RPMI7951 (cell line): Measurements from ENCODE around the gene C1orf35. TPM values are rescaled to one million over a fixed set of nuclear protein-coding genes. Genes with fewer than 3 reads are reported as not detected.

Source experiments
- DNase-seq: peaks from one replicate; pipeline ENCODE4 v3.0.0-alpha.2; 2012; ENCODE audit warnings: low read depth
- total RNA-seq: library from RNA; depleted of rRNA; stranded (reverse); fragments of >200 nt; shearing (Covaris generic); gene quantifications from 2 replicates; pipeline ENCODE4 v1.2.3, GENCODE V29; 2014; rRNA removed

C1orf35 gene
- total RNA-seq, 1 experiment from 2014 or later, result 7.8 TPM

- no peak for DNase-seq
These were observed 39.6 kb downstream of the C1orf35 start for GRCh38 chr1:228063251-228064191.

- no peak for DNase-seq
These were observed 40.3 kb downstream of the C1orf35 start for GRCh38 chr1:228062812-228063211.

GRCh38 chr1:228062085-228062791, 40.9 kb downstream of the C1orf35 start:
- DNase-seq, result no peak

GRCh38 chr1:228061411-228062084, 41.6 kb downstream of the C1orf35 start:
- no peak for DNase-seq

- DNase-seq, result no peak
These were observed 42.5 kb downstream of the C1orf35 start for GRCh38 chr1:228060458-228061190.

GRCh38 chr1:228059634-228060457, 43.3 kb downstream of the C1orf35 start:
- DNase-seq, result peak; percentile 46

GRCh38 chr1:228058949-228059633, 44.0 kb downstream of the C1orf35 start:
- no peak for DNase-seq

GRCh38 chr1:228058172-228058948, 44.8 kb downstream of the C1orf35 start:
- DNase-seq, result no peak

Other genes with a start within 250 kb of the C1orf35 start
- 9.5 and 14.0 TPM in 2 replicates for gene WNT9A, start 155.4 kb downstream of the C1orf35 start, total RNA-seq
- not detected in 2 replicates for gene WNT3A, start 96.3 kb downstream of the C1orf35 start, total RNA-seq
- gene ARF1, start 20.6 kb downstream of the C1orf35 start, total RNA-seq, result 163 and 218 TPM in 2 replicates
- 63.2 and 83.0 TPM in 2 replicates for gene MRPL55, start 6.0 kb upstream of the C1orf35 start, total RNA-seq
- gene GUK1, start 37.0 kb upstream of the C1orf35 start, total RNA-seq, result 294 and 365 TPM in 2 replicates
- gene GJC2, start 46.6 kb upstream of the C1orf35 start, total RNA-seq, result 0.39 and 0.48 TPM in 2 replicates
- 0.60 and 1.1 TPM in 2 replicates for gene IBA57, start 62.5 kb upstream of the C1orf35 start, total RNA-seq
- gene OBSCN, start 104.7 kb upstream of the C1orf35 start, total RNA-seq, result 0.10 and 0.24 TPM in 2 replicates